ENCODE results near the gene ERGIC2. TPM values are rescaled to one million over a fixed set of nuclear protein-coding genes. Genes with fewer than 3 reads are reported as not detected.

ERGIC2 gene, protein sequence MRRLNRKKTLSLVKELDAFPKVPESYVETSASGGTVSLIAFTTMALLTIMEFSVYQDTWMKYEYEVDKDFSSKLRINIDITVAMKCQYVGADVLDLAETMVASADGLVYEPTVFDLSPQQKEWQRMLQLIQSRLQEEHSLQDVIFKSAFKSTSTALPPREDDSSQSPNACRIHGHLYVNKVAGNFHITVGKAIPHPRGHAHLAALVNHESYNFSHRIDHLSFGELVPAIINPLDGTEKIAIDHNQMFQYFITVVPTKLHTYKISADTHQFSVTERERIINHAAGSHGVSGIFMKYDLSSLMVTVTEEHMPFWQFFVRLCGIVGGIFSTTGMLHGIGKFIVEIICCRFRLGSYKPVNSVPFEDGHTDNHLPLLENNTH
- total RNA-seq (2021; fragmentation: NEBNext Ultra II Directional; extraction: Animal tissue kit (Norgen Biotek cat#: 25700)), result 100 to 1,000 TPM; 131 to 161 (median 152) TPM
- long read RNA-seq, full-length matches to known transcripts, result 134 of 178 reads
- long read RNA-seq, partial matches to known transcripts, result 12 of 178 reads
- long read RNA-seq, other reads (novel, unspliced or antisense), result 32 of 178 reads

DNA sequence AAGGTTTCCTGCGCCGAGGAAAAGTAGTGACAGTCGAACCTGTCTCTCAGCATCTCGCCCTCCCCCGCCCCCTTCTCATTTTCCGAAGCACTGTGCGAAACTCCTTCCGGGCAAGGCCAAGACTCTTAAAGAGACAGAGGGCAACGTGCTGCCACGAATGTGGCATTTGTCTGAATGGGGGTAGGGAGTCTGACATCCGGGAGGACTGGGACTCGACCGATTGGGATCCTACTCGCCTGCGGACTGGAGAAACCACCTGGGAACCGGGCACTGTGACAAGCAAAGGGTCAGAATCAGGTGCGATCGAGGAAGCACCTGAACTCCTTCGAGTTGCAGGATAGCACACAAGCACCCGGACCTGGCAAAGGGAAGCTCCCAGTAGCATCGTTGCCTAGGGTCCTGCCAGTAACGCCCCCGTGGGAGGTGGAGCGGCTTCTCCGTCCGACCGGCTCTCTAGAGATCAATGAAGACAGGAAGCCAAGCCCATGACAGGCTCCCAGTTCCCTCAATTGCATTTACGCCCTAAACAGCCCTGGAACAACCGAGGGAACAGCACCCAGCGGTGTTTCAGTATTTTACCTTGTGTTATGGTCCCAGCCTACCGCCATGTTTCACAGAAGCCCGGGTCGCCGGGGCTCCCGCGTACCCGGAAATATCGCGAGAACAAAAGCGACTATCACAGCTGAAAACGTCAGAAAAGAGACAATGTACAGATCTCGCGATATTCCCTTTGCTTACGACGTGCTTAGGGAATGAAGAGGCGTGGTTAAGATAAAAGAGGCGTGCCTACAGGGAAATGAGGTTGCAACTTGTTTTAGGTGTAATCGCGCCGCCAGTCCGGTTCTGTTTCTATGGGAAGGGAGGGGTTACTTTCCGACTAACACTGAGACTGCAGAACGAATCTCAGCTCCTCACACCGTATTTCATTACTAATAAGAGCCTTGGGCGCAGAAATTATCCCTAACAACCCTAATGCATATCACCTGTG, at the start of gene ERGIC2:
ERGIC2 (minus strand) TSS at position 637 of the 988 bp plus-strand sequence. CDS start 9,539 bp downstream, outside the sequence.
- peaks cover 28% of the 10 kb centered on the region for H3K4me1 Mint-ChIP-seq (ENCODE audit: low read depth)
- H3K27me3 Mint-ChIP-seq (ENCODE audit: insufficient read depth), result peaks cover 6% of the 10 kb centered on the region
- DNase-seq, result peak; percentile 99
- no peaks in the 10 kb centered on the region for H3K9me3 Mint-ChIP-seq
- TF ChIP-seq, protein P1, sequence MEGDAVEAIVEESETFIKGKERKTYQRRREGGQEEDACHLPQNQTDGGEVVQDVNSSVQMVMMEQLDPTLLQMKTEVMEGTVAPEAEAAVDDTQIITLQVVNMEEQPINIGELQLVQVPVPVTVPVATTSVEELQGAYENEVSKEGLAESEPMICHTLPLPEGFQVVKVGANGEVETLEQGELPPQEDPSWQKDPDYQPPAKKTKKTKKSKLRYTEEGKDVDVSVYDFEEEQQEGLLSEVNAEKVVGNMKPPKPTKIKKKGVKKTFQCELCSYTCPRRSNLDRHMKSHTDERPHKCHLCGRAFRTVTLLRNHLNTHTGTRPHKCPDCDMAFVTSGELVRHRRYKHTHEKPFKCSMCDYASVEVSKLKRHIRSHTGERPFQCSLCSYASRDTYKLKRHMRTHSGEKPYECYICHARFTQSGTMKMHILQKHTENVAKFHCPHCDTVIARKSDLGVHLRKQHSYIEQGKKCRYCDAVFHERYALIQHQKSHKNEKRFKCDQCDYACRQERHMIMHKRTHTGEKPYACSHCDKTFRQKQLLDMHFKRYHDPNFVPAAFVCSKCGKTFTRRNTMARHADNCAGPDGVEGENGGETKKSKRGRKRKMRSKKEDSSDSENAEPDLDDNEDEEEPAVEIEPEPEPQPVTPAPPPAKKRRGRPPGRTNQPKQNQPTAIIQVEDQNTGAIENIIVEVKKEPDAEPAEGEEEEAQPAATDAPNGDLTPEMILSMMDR (IDR thresholded peaks at IDR 0.05), result no peak
- H3K27ac Mint-ChIP-seq, result peak within 1 kb of the TSS; percentile 92
- peaks cover 13% of the 10 kb centered on the region; the same call in 1 of the 2 replicates for H3K36me3 Mint-ChIP-seq (ENCODE audit: low read depth)
- H3K4me3 Mint-ChIP-seq, result peak within 1 kb of the TSS; percentile 95

DNA sequence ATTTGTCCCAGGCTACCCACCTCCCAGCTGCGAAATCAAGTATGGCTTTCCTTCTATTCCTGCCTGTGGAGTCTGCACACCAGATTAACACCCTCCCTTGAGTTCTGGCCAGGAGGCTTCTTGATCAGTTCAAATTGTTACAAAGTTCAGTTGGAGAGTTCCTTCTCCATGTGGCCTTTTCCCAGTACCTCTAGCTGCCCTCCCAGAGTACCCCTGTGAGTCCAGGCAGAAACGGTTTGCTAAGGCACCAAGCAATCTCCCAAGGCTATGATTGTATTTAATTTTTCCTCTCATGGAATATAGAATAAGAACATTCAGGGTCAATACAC, 49.7 kb upstream of the ERGIC2 start:
- Mint-ChIP-seq H3K27ac (no peak overlapping the region), H3K36me3 (ENCODE audit: low read depth) (no peaks in the 10 kb centered on the region), H3K4me1 (ENCODE audit: low read depth) (no peaks in the 10 kb centered on the region), H3K9me3 (no peaks in the 10 kb centered on the region), H3K4me3 (no peak overlapping the region), H3K27me3 (ENCODE audit: insufficient read depth) (no peaks in the 10 kb centered on the region)
- no peak for DNase-seq
- TF ChIP-seq, protein P1 (IDR thresholded peaks at IDR 0.05), result no peak

DNA sequence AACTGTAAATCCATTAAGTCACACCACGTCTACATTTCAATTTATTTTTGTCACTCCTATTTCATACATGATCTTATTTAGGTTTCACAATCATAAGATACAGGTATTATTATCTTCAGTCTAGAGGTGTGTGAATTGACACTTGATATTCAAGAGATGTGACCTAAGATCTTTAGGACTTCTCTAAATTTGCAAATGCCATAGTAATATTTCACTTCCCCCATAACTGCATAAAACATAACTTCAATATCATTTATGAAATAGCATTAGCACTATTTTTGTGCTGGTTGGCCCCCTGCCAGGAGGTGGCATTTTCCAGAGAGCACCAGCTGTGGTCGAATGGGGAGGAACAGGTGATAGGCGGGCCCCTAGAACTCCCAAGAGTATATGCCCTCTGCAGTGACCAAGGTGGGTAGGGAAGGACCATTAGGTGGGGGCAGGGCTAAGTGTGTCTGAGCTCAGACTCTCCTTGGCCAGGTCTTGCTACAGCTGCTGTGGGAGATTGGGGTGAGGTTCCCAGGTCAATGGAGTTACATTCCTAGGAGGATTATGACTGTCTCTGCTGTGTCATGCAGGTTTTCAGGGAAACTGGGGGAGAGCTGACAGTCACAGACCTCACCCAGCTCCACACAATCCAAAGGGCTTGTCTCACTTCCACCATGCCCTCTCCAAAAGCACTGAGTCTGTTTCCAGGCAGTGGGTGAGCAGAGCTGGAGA, 49.2 kb upstream of the ERGIC2 start:
- H3K36me3 Mint-ChIP-seq (ENCODE audit: low read depth), result no peaks in the 10 kb centered on the region
- H3K9me3 Mint-ChIP-seq, result no peaks in the 10 kb centered on the region
- DNase-seq, result no peak
- no peak overlapping the region for H3K27ac Mint-ChIP-seq
- H3K27me3 Mint-ChIP-seq (ENCODE audit: insufficient read depth), result no peaks in the 10 kb centered on the region; the same call in 1 of the 2 replicates
- no peak overlapping the region for H3K4me3 Mint-ChIP-seq
- TF ChIP-seq, protein P1 (IDR thresholded peaks at IDR 0.05), result no peak
- H3K4me1 Mint-ChIP-seq (ENCODE audit: low read depth), result no peaks in the 10 kb centered on the region

DNA sequence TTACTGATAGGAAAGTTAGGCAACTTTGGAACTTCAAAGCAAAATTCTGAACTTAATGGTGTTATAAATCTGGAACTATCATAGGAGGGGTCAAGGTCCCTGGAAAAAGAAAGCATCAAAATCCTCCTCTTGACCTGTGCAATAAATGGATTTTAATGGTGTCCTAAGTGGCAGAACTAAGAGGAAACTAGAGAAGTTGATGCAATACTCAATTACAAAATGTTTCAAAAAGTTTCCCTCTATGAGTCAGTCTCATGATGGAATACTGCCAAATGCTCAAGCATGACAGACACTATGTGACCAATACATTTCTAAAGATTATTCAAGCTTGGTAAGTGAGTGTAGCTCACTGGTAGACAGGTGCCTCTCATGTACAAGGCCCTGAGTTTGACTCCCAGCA, 47.7 kb upstream of the ERGIC2 start:
- Mint-ChIP-seq H3K4me3 (no peak overlapping the region), H3K27ac (no peak overlapping the region), H3K27me3 (ENCODE audit: insufficient read depth) (peaks cover 1% of the 10 kb centered on the region), H3K4me1 (ENCODE audit: low read depth) (no peaks in the 10 kb centered on the region), H3K9me3 (peaks cover 2% of the 10 kb centered on the region), H3K36me3 (ENCODE audit: low read depth) (no peaks in the 10 kb centered on the region)
- TF ChIP-seq, protein P1 (IDR thresholded peaks at IDR 0.05), result no peak
- DNase-seq, result peak; percentile 35

DNA sequence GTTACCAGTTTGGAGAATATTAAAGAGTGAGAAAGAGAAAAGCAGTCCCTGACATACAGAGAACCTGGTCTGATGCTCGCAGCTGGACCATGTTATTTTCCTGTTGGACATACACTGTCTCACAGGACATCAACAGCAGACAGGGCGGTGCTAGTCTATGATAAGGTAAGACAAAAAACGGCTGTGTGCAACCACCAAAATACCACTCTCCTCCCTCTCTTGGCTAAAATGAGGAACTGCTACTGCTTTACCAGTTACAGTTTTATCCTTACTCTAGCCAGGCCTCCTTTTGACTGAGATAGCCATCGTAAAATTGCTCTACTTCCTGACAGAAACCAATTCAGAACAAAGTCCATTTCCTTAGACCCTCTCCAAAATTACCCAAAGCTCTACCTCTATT, 47.0 kb upstream of the ERGIC2 start:
- Mint-ChIP-seq H3K27me3 (ENCODE audit: insufficient read depth) (peaks cover 1% of the 10 kb centered on the region), H3K4me1 (ENCODE audit: low read depth) (no peaks in the 10 kb centered on the region), H3K9me3 (peaks cover 5% of the 10 kb centered on the region), H3K4me3 (no peak overlapping the region), H3K36me3 (ENCODE audit: low read depth) (no peaks in the 10 kb centered on the region), H3K27ac (no peak overlapping the region)
- DNase-seq, result no peak
- TF ChIP-seq, protein P1 (IDR thresholded peaks at IDR 0.05), result no peak

Data from HFFc6 (cell line).